Endothelial cell of umbilical vein (primary cell): ENCODE measurements around the gene CDC42BPB. TPM values are rescaled to one million over a fixed set of nuclear protein-coding genes. Genes with fewer than 3 reads are reported as not detected.

Experiments
- BruUV-seq: library from RNA; stranded (reverse); fragments of 400-500 nt; replicated peaks from 2 replicates; lab custom pipeline; 2021; lab: Mats Ljungman, UMichigan
- CTCF ChIA-PET: fragments of 300-600, 350-600 bp; sonication (Branson Sonifier 250); formaldehyde crosslinking; loops from one replicate; lab custom pipeline; 2021; ENCODE audit warnings: antibody characterized with exemption, inconsistent platforms; lab: Charles Lee
- POLR2A ChIA-PET: fragments of 300-600, 350-600 bp; sonication (Branson Sonifier 250); formaldehyde crosslinking; loops from one replicate; lab custom pipeline; 2021; ENCODE audit warnings: antibody characterized with exemption, inconsistent platforms; lab: Charles Lee
- DNase-seq: peaks from one replicate; pipeline ENCODE4 v3.0.0-alpha.2; 2011; ENCODE audit warnings: low read depth, low spot score
- FAIRE-seq: peaks from 2 replicates; lab custom pipeline; 2011; peaks lifted over from hg19 to GRCh38; lab: Jason Lieb, UNC
- H2AFZ ChIP-seq: 2 replicates; pipeline ENCODE4 v1.6.0; 2012; ENCODE audit warnings: low read depth, low read length, control low read depth, inconsistent platforms
- H3K27ac ChIP-seq: 2 replicates; pipeline ENCODE4 v1.5.1; 2011; ENCODE audit warnings: low read depth, mild to moderate bottlenecking, control low read depth, low read length, moderate library complexity; ENCODE audit not compliant: insufficient read depth
- H3K27me3 ChIP-seq, 2 experiments: 2 replicates each; pipeline versions ENCODE4 v1.6.0 to v1.6.1; 2011; ENCODE audit warnings: low read length in 2 of 2, mixed read lengths in 1 of 2; ENCODE audit not compliant: control insufficient read depth in 2 of 2, insufficient read depth in 2 of 2
- H3K36me3 ChIP-seq, 2 experiments: 2 replicates in 1 of 2; 3 replicates in 1 of 2; pipeline ENCODE4 v1.5.1; 2011; ENCODE audit warnings: low read length in 2 of 2, mild to moderate bottlenecking in 1 of 2, moderate library complexity in 1 of 2; ENCODE audit not compliant: control insufficient read depth in 2 of 2, insufficient read depth in 2 of 2; ENCODE audit errors: extremely low read depth in 1 of 2
- H3K4me1 ChIP-seq: 3 replicates; pipeline ENCODE4 v1.5.1; 2011; ENCODE audit warnings: mild to moderate bottlenecking, low read length; ENCODE audit not compliant: control insufficient read depth, insufficient read depth; ENCODE audit errors: extremely low read depth
- H3K4me2 ChIP-seq: 2 replicates; pipeline ENCODE4 v1.6.1; 2011; ENCODE audit warnings: low read length, control low read depth, mixed read lengths; ENCODE audit not compliant: insufficient read depth
- H3K4me3 ChIP-seq, 3 experiments: fragments of 200-600 bp in 1 of 3; sonication (generic), shearing (Covaris generic) in 1 of 3; replicated peaks in 1 of 3; 2 replicates each; pipeline ENCODE4 v1.5.1; 2011 to 2016; ENCODE audit warnings: control low read depth in 3 of 3, low read length in 3 of 3, mild to moderate bottlenecking in 2 of 3, inconsistent platforms in 1 of 3, low read depth in 1 of 3, moderate library complexity in 1 of 3; ENCODE audit not compliant: insufficient read depth in 1 of 3
- H3K79me2 ChIP-seq: 2 replicates; pipeline ENCODE4 v1.6.0; 2012; ENCODE audit warnings: low read length, inconsistent platforms; ENCODE audit not compliant: control insufficient read depth, insufficient read depth
- H3K9ac ChIP-seq: replicated peaks from 2 replicates; pipeline ENCODE3; 2011; ENCODE audit warnings: low read length, control low read depth; ENCODE audit not compliant: insufficient read depth; ENCODE audit errors: extremely low read depth
- H3K9me1 ChIP-seq: replicated peaks from 3 replicates; pipeline ENCODE4 v1.6.0; 2011; ENCODE audit warnings: mild to moderate bottlenecking, low read length; ENCODE audit not compliant: control insufficient read depth, insufficient read depth; ENCODE audit errors: extremely low read depth
- H3K9me3 ChIP-seq: replicated peaks from 2 replicates; pipeline ENCODE4 v1.5.1; 2012; ENCODE audit warnings: low read length, inconsistent platforms; ENCODE audit not compliant: control insufficient read depth, insufficient read depth
- H4K20me1 ChIP-seq: replicated peaks from 2 replicates; pipeline ENCODE3; 2011; ENCODE audit warnings: mild to moderate bottlenecking, low read length; ENCODE audit not compliant: control insufficient read depth, insufficient read depth; ENCODE audit errors: extremely low read depth
- CTCF ChIP-seq, 2 donors: IDR thresholded peaks; 1 replicate in 1 of 2; 2 replicates in 1 of 2; pipeline ENCODE4 v1.5.1; 2011; ENCODE audit warnings: low read length in 2 of 2, mild to moderate bottlenecking in 2 of 2, moderate library complexity in 2 of 2, control low read depth in 1 of 2, inconsistent platforms in 1 of 2, low read depth in 1 of 2; ENCODE audit not compliant: insufficient read depth in 1 of 2; ENCODE audit errors: extremely low read depth in 1 of 2
- EZH2 ChIP-seq: IDR thresholded peaks from 2 replicates; pipeline ENCODE4 v1.6.1; 2012; ENCODE audit warnings: borderline replicate concordance, low read depth, mild to moderate bottlenecking, moderate library complexity, low read length, inconsistent platforms; ENCODE audit not compliant: severe bottlenecking
- GATA2 ChIP-seq: IDR thresholded peaks from 2 replicates; pipeline ENCODE4 v1.7.0; 2011; ENCODE audit warnings: low read depth, mild to moderate bottlenecking, moderate library complexity, mixed read lengths, low read length; ENCODE audit not compliant: insufficient read length, insufficient read depth
- JUN ChIP-seq: IDR thresholded peaks from 2 replicates; pipeline ENCODE4 v1.6.1; 2011; ENCODE audit warnings: borderline replicate concordance, low read depth; ENCODE audit not compliant: insufficient read length, insufficient read depth
- MAX ChIP-seq: IDR thresholded peaks from 2 replicates; pipeline ENCODE4 v1.6.1; 2011; ENCODE audit not compliant: insufficient read depth, insufficient read length
- MYC ChIP-seq: IDR thresholded peaks from one replicate; pipeline ENCODE4 v1.6.1; 2011; ENCODE audit warnings: mild to moderate bottlenecking, low read depth, low read length
- dilution Hi-C: fragments of 300-500 bp; cut with MboI; formaldehyde crosslinking; loops from one replicate; pipeline ENCODE4 v1.15.0; 2019; ENCODE audit warnings: low sequenced_read_pairs; ENCODE audit not compliant: extremely low pct_ligation_motif_present
- intact Hi-C: fragments of 100-400 bp; cut with micrococcal nuclease; formaldehyde crosslinking; loops from one replicate; pipeline ENCODE4 v1.10.0; 2022
- polyA plus RNA-seq, 4 experiments: library from polyadenylated mRNA; depleted of rRNA in 3 of 4; stranded (reverse) in 3 of 4; unstranded in 1 of 4; fragments of >200 nt; gene quantifications; 2 replicates each; pipeline versions ENCODE4 v1.2.1 to v1.2.3, GENCODE V29; 2011 to 2012; ENCODE audit warnings: missing spikeins in 1 of 4
- total RNA-seq: library from RNA; stranded (reverse); gene quantifications from 2 replicates; pipeline ENCODE4 v1.2.3, GENCODE V29; 2021

The CDC42BPB gene
- total and polyA plus RNA-seq, 2 donors (not counting 3 experiments of a cell fraction or from before 2014, with no cell fraction given), result 82.6 to 131 TPM

GRCh38 chr14:103002578-103003350 is 54.6 kb downstream of the CDC42BPB start:
- no peak overlapping the region for H3K4me3 ChIP-seq
- FAIRE-seq, result no peak
- peaks cover 8 to 43% of the 10 kb centered on the region in 2 experiments for H3K36me3 ChIP-seq
- no peaks in the 10 kb centered on the region for H3K9me3 ChIP-seq
- peaks cover 9% of the 10 kb centered on the region for H3K4me1 ChIP-seq
- H2AFZ ChIP-seq, result no peak overlapping the region
- no peaks in the 10 kb centered on the region for H3K27me3 ChIP-seq
- dilution Hi-C loops, result no loop called here
- intact Hi-C loops, result no loop called here
- no peak overlapping the region for H3K9ac ChIP-seq
- no peak overlapping the region for H3K4me2 ChIP-seq
- ChIA-PET POLR2A (no interaction called here), CTCF (no interaction called here)
- BruUV-seq, result no TSS peak
- no peaks in the 10 kb centered on the region for H3K9me1 ChIP-seq
- TF ChIP-seq MYC, result no peak
- no peak for TF ChIP-seq MAX
- no peak for TF ChIP-seq JUN
- no peak for TF ChIP-seq GATA2
- TF ChIP-seq CTCF (IDR thresholded peaks at IDR 0.05; ENCODE audit: extremely low read depth in 1 of 2, insufficient read depth in 1 of 2, low read depth in 1 of 2, low read length in 2 of 2), result no peak
- TF ChIP-seq EZH2, result no peak
- no peaks in the 10 kb centered on the region for H4K20me1 ChIP-seq
- no peak overlapping the region for H3K27ac ChIP-seq
- peaks cover 51% of the 10 kb centered on the region for H3K79me2 ChIP-seq
- DNase-seq, result no peak
